IgD-negative memory B cell (primary cell): Measurements from ENCODE around the gene ACOT8. TPM values are rescaled to one million over a fixed set of nuclear protein-coding genes. Genes with fewer than 3 reads are reported as not detected.
"Not testable (repeated sequence)": the region's sequence is repeated elsewhere in the genome, so short reads cannot be mapped to it uniquely, and the experiment has no call there.

Source experiments
- H3K27ac Mint-ChIP-seq, 3 donors: one replicate each; pipeline ENCODE4 v1.8.0; 2020 to 2022; ENCODE audit warnings: mild to moderate bottlenecking in 3 of 3, mixed read lengths in 3 of 3, moderate library complexity in 1 of 3
- H3K27me3 Mint-ChIP-seq: one replicate; pipeline ENCODE4 v1.8.0; 2021; ENCODE audit warnings: mixed read lengths
- H3K36me3 Mint-ChIP-seq: one replicate; pipeline ENCODE4 v1.8.0; 2020; ENCODE audit warnings: mild to moderate bottlenecking, mixed read lengths
- H3K4me1 Mint-ChIP-seq, 3 donors: one replicate each; pipeline ENCODE4 v1.8.0; 2020 to 2022; ENCODE audit warnings: mixed read lengths in 3 of 3, mild to moderate bottlenecking in 1 of 3
- H3K4me3 Mint-ChIP-seq, 4 donors: one replicate each; pipeline ENCODE4 v1.8.0; 2020 to 2022; ENCODE audit warnings: mild to moderate bottlenecking in 4 of 4, mixed read lengths in 4 of 4, moderate library complexity in 3 of 4
- H3K9me3 Mint-ChIP-seq, 3 donors: one replicate each; pipeline ENCODE4 v1.8.0; 2020 to 2021; ENCODE audit warnings: mixed read lengths in 3 of 3, mild to moderate bottlenecking in 1 of 3
- polyA plus RNA-seq: library from polyadenylated mRNA; unstranded; fragments of 300-500 nt; fragmentation: Illumina TruSeq; gene quantifications from one replicate; pipeline ENCODE4 v1.2.3, GENCODE V29; 2021

Gene ACOT8
- 45.2 TPM for polyA plus RNA-seq

DNA sequence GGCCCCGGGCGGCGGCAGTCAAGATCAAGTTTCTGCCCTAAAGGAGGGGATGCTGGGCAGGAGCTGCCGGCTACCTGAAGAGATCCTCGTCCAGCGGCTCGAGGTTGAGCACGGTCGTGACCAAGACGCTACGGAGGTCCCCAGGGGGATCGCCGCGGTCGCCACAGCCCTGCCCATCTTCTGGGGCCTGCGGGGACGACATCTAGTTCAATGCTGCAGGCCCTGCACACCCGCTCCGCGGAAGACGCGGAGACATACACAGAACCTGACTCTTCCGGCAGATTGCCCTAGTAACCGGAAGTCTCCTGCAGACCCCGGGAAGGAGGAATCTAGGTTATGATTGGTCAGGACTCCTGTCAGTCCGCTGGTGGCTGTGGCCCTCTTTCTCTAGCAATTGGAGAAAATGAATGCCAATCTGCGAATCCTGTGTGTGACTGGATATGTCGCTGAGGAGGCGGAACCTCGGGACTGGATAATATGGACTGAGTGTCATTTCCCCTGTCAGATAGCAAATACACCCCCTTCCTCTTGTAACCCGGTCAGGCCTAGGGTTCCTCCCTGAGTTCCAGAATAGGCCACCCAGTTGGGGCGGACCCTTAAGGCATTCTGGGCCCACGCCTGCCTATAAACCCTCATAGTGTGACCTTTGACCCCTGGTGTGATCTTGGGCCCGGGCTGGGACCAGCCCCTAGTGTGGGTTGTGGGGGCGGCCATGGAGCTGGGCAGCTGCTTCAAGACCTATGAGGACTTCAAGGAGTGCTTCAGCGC is at the start of gene ACOT8, which contains the start of gene ZSWIM3:
Gene ACOT8 (minus strand): TSS at position 279 of the 768 bp plus-strand sequence. CDS start 77 bp downstream, at position 202.
Gene ZSWIM3 (plus strand): TSS at position 501 of the 768 bp plus-strand sequence. CDS start 212 bp downstream, at position 713.
- H3K27ac Mint-ChIP-seq = peak within 1 kb of the TSS; percentile 79 to 94 (median 93)
- peak within 1 kb of the TSS; percentile 92 to 98 (median 94) for H3K4me3 Mint-ChIP-seq
- no peaks in the 10 kb centered on the region for H3K27me3 Mint-ChIP-seq
- H3K36me3 Mint-ChIP-seq = peaks cover 6% of the 10 kb centered on the region
- H3K9me3 Mint-ChIP-seq = no peaks in the 10 kb centered on the region
- peaks cover 17 to 31% (median 29%) of the 10 kb centered on the region in 3 donors for H3K4me1 Mint-ChIP-seq

DNA sequence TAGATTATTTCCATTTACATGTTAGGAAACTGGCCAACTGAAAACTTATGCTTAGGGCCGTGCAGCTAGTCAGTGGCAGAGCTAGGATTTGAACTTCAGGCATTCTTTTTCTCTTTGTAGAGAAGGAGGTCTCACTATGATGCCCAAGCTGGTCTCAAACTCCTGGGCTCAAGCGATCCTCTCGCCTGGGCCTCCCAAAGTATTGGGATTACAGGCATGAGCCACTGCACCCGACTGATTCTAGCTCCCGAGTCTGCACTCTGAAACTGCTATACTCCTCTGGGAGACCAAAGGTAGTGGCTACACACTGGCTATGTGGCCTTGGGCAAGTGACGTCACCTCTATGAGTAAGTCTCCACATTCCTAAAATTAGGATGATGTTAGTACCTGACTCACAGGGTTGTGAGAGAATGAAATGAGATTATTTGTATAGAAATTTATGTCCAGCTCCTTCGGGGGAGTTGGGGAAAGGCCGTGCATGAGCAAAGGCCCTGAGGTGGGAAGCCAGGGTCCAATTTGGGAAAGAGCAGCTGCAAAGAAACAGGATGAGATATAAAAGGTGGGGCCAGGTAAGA is 48.4 kb upstream of the ACOT8 start:
- H3K9me3 Mint-ChIP-seq = no peaks in the 10 kb centered on the region
- no peak overlapping the region for H3K4me3 Mint-ChIP-seq
- no peak overlapping the region for H3K27ac Mint-ChIP-seq
- H3K36me3 Mint-ChIP-seq = peaks cover 5% of the 10 kb centered on the region
- H3K4me1 Mint-ChIP-seq = peaks cover 11 to 18% (median 12%) of the 10 kb centered on the region in 3 donors
- H3K27me3 Mint-ChIP-seq = no peaks in the 10 kb centered on the region

DNA sequence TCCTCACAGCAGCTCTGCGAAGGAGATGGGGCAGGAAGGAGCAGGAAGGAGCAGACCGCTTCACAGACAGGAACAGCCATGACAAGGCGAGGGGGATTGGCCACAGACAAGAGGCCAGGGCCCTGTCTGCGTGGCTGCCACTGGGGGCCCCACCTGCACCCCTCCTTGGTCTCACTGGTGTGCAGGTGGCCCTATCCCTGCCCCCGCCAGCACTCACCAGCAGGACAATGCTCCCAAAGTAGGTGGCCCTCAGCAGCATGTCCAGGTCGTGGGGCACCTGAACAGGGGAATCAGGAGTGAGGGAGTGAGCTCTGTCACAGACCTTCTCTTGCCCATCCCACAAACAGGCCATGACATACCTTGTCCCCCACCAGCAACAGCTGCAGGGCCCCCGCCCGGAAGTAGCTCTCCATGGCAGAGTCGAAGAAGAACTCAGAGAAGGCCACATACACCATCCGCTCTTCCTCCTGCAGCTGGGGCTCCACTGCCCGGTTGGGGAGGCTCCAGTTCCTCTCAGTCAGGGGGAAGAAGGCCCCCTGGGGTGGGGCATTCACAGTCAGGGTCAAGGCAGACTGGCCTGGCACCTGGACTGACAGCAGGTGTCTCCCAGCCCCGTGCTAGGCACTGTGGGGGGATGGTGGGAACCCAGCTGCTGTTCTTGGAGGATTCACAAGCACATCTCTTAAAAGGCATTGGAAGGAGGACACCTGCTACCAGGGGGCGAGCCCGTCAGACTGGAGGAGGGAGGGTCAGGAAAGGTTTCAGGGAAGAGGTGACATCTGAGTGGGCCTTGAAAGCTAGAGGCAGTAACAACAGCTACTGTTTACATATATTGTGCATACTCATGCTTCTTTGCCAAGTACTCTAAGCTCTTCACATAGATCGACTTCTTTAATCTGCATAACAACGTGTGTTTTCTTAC is 47.7 kb upstream of the ACOT8 start:
- peak overlapping the region in 1 of 4 donors; percentile 75 for H3K4me3 Mint-ChIP-seq
- H3K36me3 Mint-ChIP-seq = peaks cover 5% of the 10 kb centered on the region
- H3K9me3 Mint-ChIP-seq = no peaks in the 10 kb centered on the region
- H3K27me3 Mint-ChIP-seq = no peaks in the 10 kb centered on the region
- H3K4me1 Mint-ChIP-seq = peaks cover 10 to 17% (median 12%) of the 10 kb centered on the region in 3 donors
- H3K27ac Mint-ChIP-seq = peak overlapping the region in 1 of 3 donors; percentile 74

- Mint-ChIP-seq H3K36me3 (no peaks in the 10 kb centered on the region), H3K9me3 (no peaks in the 10 kb centered on the region), H3K27me3 (no peaks in the 10 kb centered on the region), H3K27ac (peak overlapping the region in 1 of 3 donors; percentile 59), H3K4me3 (peak overlapping the region in 1 of 4 donors; percentile 67), H3K4me1 (peaks cover 10 to 12% (median 12%) of the 10 kb centered on the region in 3 donors)
Observed at GRCh38 chr20:45902199-45902701, 45.1 kb upstream of the ACOT8 start.

GRCh38 chr20:45901332-45901731 is 44.1 kb upstream of the ACOT8 start:
- H3K4me3 Mint-ChIP-seq, H3K9me3 Mint-ChIP-seq, H3K36me3 Mint-ChIP-seq, H3K27me3 Mint-ChIP-seq, H3K27ac Mint-ChIP-seq: not testable (repeated sequence)
- H3K4me1 Mint-ChIP-seq = peaks cover 10 to 12% (median 11%) of the 10 kb centered on the region in 3 donors

DNA sequence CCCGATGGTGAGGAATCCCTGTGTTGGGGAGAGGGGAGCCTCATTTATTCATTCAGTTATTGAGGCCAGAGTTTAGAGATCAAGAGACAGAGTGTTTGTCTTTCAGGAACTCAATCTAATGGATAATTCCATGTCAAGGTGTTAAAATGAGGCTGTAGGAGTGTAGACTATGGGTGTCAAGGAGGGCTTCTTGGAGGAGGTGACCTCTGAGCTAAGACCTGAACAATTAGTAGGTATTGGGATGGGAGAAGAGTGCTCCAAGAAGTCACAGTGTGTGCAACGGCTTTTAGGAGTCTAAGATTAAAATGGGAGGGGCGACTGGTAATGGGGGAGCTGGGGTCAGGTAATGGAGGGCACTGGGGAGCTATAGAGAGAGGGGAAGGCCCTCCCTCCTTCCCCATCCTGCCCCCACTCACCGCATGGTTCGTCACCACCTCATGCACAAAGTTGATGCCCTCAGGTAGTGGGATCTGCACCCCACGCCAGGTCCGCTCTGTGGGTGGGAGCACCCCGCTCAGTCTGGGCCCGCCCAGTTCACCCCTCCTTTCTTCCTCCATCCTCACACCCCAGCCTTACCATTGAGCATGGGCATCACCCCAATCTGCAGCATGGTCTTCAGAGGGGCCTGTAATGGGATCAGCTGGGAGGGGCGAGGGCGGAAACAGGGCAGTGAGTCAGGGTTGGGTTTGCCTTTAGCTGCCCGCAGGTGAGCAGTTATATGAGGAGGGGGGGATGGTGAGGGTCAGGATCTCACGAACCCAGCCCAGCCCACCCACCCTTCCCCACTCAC is 42.0 kb upstream of the ACOT8 start:
- Mint-ChIP-seq H3K27ac (no peak overlapping the region), H3K36me3 (no peaks in the 10 kb centered on the region), H3K27me3 (no peaks in the 10 kb centered on the region), H3K9me3 (no peaks in the 10 kb centered on the region), H3K4me1 (peaks cover 10 to 12% (median 11%) of the 10 kb centered on the region in 3 donors), H3K4me3 (no peak overlapping the region)

DNA sequence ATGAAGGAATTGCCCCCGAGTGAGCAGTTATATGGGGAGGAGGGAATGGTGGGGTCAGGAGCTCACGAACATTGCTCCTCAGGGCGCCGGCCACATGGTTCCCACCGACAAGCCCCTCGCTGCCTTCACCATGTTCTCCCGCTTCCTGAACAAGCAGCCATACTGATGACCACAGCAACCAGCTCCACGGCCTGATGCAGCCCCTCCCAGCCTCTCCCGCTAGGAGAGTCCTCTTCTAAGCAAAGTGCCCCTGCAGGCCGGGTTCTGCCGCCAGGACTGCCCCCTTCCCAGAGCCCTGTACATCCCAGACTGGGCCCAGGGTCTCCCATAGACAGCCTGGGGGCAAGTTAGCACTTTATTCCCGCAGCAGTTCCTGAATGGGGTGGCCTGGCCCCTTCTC is 41.1 kb upstream of the ACOT8 start:
- H3K9me3 Mint-ChIP-seq = no peaks in the 10 kb centered on the region

GRCh38 chr20:45897692-45898091 is 40.5 kb upstream of the ACOT8 start:
- Mint-ChIP-seq H3K36me3 (no peaks in the 10 kb centered on the region), H3K4me3 (no peak overlapping the region), H3K4me1 (peaks cover 10 to 18% (median 15%) of the 10 kb centered on the region in 3 donors), H3K27me3 (no peaks in the 10 kb centered on the region), H3K27ac (no peak overlapping the region), H3K9me3 (no peaks in the 10 kb centered on the region)

More for the DNA sequence above, 41.1 kb upstream of the ACOT8 start:
- H3K4me1 Mint-ChIP-seq = peaks cover 9 to 14% (median 12%) of the 10 kb centered on the region in 3 donors
- no peak overlapping the region for H3K4me3 Mint-ChIP-seq
- no peaks in the 10 kb centered on the region for H3K27me3 Mint-ChIP-seq
- no peak overlapping the region for H3K27ac Mint-ChIP-seq
- no peaks in the 10 kb centered on the region for H3K36me3 Mint-ChIP-seq

GRCh38 chr20:45897289-45897688 is 40.1 kb upstream of the ACOT8 start:
- no peaks in the 10 kb centered on the region for H3K27me3 Mint-ChIP-seq
- H3K4me3 Mint-ChIP-seq = no peak overlapping the region
- peaks cover 11 to 18% (median 15%) of the 10 kb centered on the region in 3 donors for H3K4me1 Mint-ChIP-seq
- H3K36me3 Mint-ChIP-seq = no peaks in the 10 kb centered on the region
- H3K27ac Mint-ChIP-seq = no peak overlapping the region
- no peaks in the 10 kb centered on the region for H3K9me3 Mint-ChIP-seq

GRCh38 chr20:45896641-45897161 is 39.5 kb upstream of the ACOT8 start:
- Mint-ChIP-seq H3K36me3 (no peaks in the 10 kb centered on the region), H3K27me3 (no peaks in the 10 kb centered on the region), H3K27ac (no peak overlapping the region), H3K4me3 (no peak overlapping the region), H3K9me3 (no peaks in the 10 kb centered on the region), H3K4me1 (peaks cover 12 to 18% (median 15%) of the 10 kb centered on the region in 3 donors)

- Mint-ChIP-seq H3K4me3 (peak overlapping the region in 1 of 4 donors; percentile 86), H3K4me1 (peaks cover 20 to 23% (median 21%) of the 10 kb centered on the region in 3 donors), H3K27ac (no peak overlapping the region), H3K36me3 (peaks cover 2% of the 10 kb centered on the region), H3K9me3 (no peaks in the 10 kb centered on the region), H3K27me3 (no peaks in the 10 kb centered on the region)
Observed at GRCh38 chr20:45894797-45895196, 37.6 kb upstream of the ACOT8 start.

- Mint-ChIP-seq H3K27ac (peak overlapping the region in 1 of 3 donors; percentile 77), H3K9me3 (no peaks in the 10 kb centered on the region), H3K4me3 (peak overlapping the region in 1 of 4 donors; percentile 86), H3K36me3 (peaks cover 2% of the 10 kb centered on the region), H3K4me1 (peaks cover 22 to 25% (median 23%) of the 10 kb centered on the region in 3 donors), H3K27me3 (no peaks in the 10 kb centered on the region)
Observed at GRCh38 chr20:45893831-45894230, 36.6 kb upstream of the ACOT8 start.

DNA sequence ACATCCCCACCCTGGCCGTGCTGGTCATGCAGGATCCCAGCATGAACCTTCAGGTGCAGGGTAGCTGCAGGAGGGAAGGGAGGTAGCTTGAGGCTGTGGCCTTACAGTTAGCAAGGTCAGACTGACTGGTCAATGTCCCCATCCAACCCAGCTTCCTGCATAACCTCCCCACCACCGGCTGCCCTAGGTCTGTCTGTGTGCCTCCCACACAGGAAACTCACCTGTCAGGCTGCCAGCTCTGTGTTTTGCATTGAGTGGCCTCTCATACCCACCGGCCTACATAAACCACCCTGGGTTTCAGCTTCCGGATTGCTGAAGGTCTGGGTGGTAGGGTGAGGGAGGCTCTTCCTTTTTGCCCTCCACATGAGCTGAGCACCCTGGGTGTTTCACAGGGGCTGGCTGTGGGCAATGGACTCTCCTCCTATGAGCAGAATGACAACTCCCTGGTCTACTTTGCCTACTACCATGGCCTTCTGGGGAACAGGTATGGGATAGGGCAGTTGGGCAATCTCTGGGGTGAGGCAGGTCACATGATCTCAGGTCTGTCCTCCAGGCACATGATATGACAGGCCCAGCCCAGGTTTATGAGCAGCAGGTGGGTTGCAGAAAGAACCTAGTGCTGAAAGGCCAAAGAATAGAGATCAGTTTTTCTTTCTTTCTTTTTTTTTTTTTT is 35.8 kb upstream of the ACOT8 start:
- peak overlapping the region; percentile 71 to 96 (median 86) for H3K27ac Mint-ChIP-seq
- peak overlapping the region; percentile 93 to 100 (median 99) for H3K4me3 Mint-ChIP-seq

More for the DNA sequence above, 35.8 kb upstream of the ACOT8 start:
- Mint-ChIP-seq H3K36me3 (peaks cover 2% of the 10 kb centered on the region), H3K4me1 (peaks cover 22 to 27% (median 23%) of the 10 kb centered on the region in 3 donors), H3K27me3 (no peaks in the 10 kb centered on the region), H3K9me3 (no peaks in the 10 kb centered on the region)
